H1 (cell line): ENCODE data around the gene HCAR1. TPM values are rescaled to one million over a fixed set of nuclear protein-coding genes. Genes with fewer than 3 reads are reported as not detected.
"Not testable (repeated sequence)": the region's sequence is repeated elsewhere in the genome, so short reads cannot be mapped to it uniquely, and the experiment has no call there.

Source experiments
- CTCF ChIA-PET: fragments of 300-600 bp; sonication (Branson Sonifier 250); formaldehyde crosslinking; loops from one replicate; lab custom pipeline; 2021; ENCODE audit not compliant: partially characterized antibody; lab: Charles Lee
- POLR2A ChIA-PET: fragments of 300-600 bp; sonication (Branson Sonifier 250); formaldehyde crosslinking; loops from one replicate; lab custom pipeline; 2021; ENCODE audit warnings: inconsistent platforms; ENCODE audit not compliant: partially characterized antibody; lab: Charles Lee
- DNase-seq, 2 experiments: peaks; one replicate each; pipeline versions ENCODE4 v3.0.0 to v3.0.0-alpha.2; 2010 to 2022; ENCODE audit warnings: low spot score in 2 of 2, low read depth in 1 of 2, mixed read lengths in 1 of 2
- FAIRE-seq: peaks from 2 replicates; lab custom pipeline; 2011; peaks lifted over from hg19 to GRCh38; lab: Jason Lieb, UNC
- H2AFZ ChIP-seq: 2 replicates; pipeline ENCODE4 v1.8.1; 2012; ENCODE audit warnings: low read length, inconsistent platforms
- H2AK5ac ChIP-seq: 2 replicates; pipeline ENCODE4 v1.6.1; 2013; ENCODE audit warnings: low read depth, low read length
- H2BK120ac ChIP-seq: replicated peaks from 2 replicates; pipeline ENCODE3; 2013; ENCODE audit warnings: low read depth, low read length, inconsistent platforms
- H2BK12ac ChIP-seq: 2 replicates; pipeline ENCODE4 v1.6.1; 2013; ENCODE audit warnings: low read depth, low read length
- H2BK15ac ChIP-seq: 2 replicates; pipeline ENCODE4 v1.6.1; 2013; ENCODE audit warnings: low read length
- H2BK20ac ChIP-seq: 2 replicates; pipeline ENCODE4 v1.6.1; 2013; ENCODE audit warnings: low read length
- H2BK5ac ChIP-seq: 2 replicates; pipeline ENCODE4 v1.6.1; 2013; ENCODE audit warnings: low read depth, low read length
- H3K14ac ChIP-seq: 2 replicates; pipeline ENCODE4 v1.6.1; 2013; ENCODE audit warnings: inconsistent platforms; ENCODE audit not compliant: insufficient read length
- H3K18ac ChIP-seq: 2 replicates; pipeline ENCODE4 v1.6.1; 2013; ENCODE audit warnings: low read length; ENCODE audit errors: extremely low read depth
- H3K23ac ChIP-seq: 2 replicates; pipeline ENCODE4 v1.6.1; 2013; ENCODE audit warnings: inconsistent platforms; ENCODE audit not compliant: insufficient read length
- H3K23me2 ChIP-seq: 2 replicates; pipeline ENCODE4 v1.6.1; 2013; ENCODE audit warnings: low read depth, low read length
- H3K27ac ChIP-seq: 2 replicates; pipeline ENCODE4 v1.6.1; 2011; ENCODE audit warnings: low read depth, low read length, inconsistent platforms
- H3K27me3 ChIP-seq, 4 experiments: replicated peaks in 1 of 4; 1 replicate in 1 of 4; 2 replicates in 3 of 4; pipeline versions ENCODE4 v1.6.1 to v1.8.1; 2011 to 2013; ENCODE audit warnings: low read length in 3 of 4, mild to moderate bottlenecking in 3 of 4, inconsistent platforms in 2 of 4, mixed read lengths in 2 of 4, moderate library complexity in 1 of 4; ENCODE audit not compliant: control insufficient read depth in 3 of 4, insufficient read depth in 3 of 4; ENCODE audit errors: extremely low read depth in 1 of 4
- H3K36me3 ChIP-seq, 4 experiments: 2 replicates each; pipeline versions ENCODE4 v1.6.1 to v1.8.1; 2011 to 2013; ENCODE audit warnings: mild to moderate bottlenecking in 4 of 4, low read length in 3 of 4, moderate library complexity in 2 of 4, control low read depth in 1 of 4, inconsistent platforms in 1 of 4; ENCODE audit not compliant: insufficient read depth in 4 of 4, control insufficient read depth in 2 of 4
- H3K4ac ChIP-seq: replicated peaks from 2 replicates; pipeline ENCODE3; 2013; ENCODE audit warnings: low read length, low read depth, mixed read lengths, inconsistent platforms; ENCODE audit not compliant: insufficient read length
- H3K4me1 ChIP-seq, 4 experiments: replicated peaks in 1 of 4; 1 replicate in 1 of 4; 2 replicates in 3 of 4; pipeline versions ENCODE4 v1.6.1 to v1.8.1; 2011 to 2013; ENCODE audit warnings: low read length in 3 of 4, inconsistent platforms in 2 of 4, mixed read lengths in 1 of 4; ENCODE audit not compliant: insufficient read depth in 4 of 4, control insufficient read depth in 3 of 4
- H3K4me2 ChIP-seq, 2 experiments: 2 replicates each; pipeline versions ENCODE4 v1.6.1 to v1.8.1; 2011 to 2013; ENCODE audit warnings: low read depth in 2 of 2, low read length in 2 of 2, control low read depth in 1 of 2, inconsistent platforms in 1 of 2, mild to moderate bottlenecking in 1 of 2; ENCODE audit not compliant: insufficient read depth in 1 of 2
- H3K4me3 ChIP-seq, 4 experiments: fragments of 200-600, 300-600 bp in 1 of 4; sonication (generic), shearing (Covaris generic), sonication (Bioruptor Twin) in 1 of 4; 2 replicates each; pipeline versions ENCODE4 v1.5.1 to v1.8.1; 2011 to 2016; ENCODE audit warnings: low read length in 4 of 4, low read depth in 3 of 4, control low read depth in 2 of 4, inconsistent platforms in 2 of 4, mild to moderate bottlenecking in 2 of 4, mixed read lengths in 1 of 4, moderate library complexity in 1 of 4; ENCODE audit not compliant: insufficient read depth in 2 of 4; ENCODE audit errors: extremely low read depth in 1 of 4
- H3K56ac ChIP-seq: replicated peaks from 2 replicates; pipeline ENCODE3; 2013; ENCODE audit warnings: low read depth, mild to moderate bottlenecking, mixed read lengths, low read length, inconsistent platforms; ENCODE audit not compliant: insufficient read length
- H3K79me1 ChIP-seq: 2 replicates; pipeline ENCODE4 v1.6.1; 2013; ENCODE audit warnings: low read depth, low read length, control low read depth
- H3K79me2 ChIP-seq, 2 experiments: 2 replicates each; pipeline versions ENCODE4 v1.6.1 to v1.8.1; 2012 to 2013; ENCODE audit warnings: low read length in 2 of 2, mild to moderate bottlenecking in 2 of 2, inconsistent platforms in 1 of 2; ENCODE audit not compliant: insufficient read depth in 2 of 2, control insufficient read depth in 1 of 2
- H3K9ac ChIP-seq, 4 experiments: replicated peaks in 1 of 4; 1 replicate in 1 of 4; 2 replicates in 3 of 4; pipeline versions ENCODE4 v1.6.1 to v1.8.1; 2011 to 2013; ENCODE audit warnings: low read depth in 3 of 4, low read length in 3 of 4, control low read depth in 2 of 4, mild to moderate bottlenecking in 2 of 4, moderate library complexity in 2 of 4, inconsistent platforms in 1 of 4; ENCODE audit errors: extremely low read depth in 1 of 4
- H3K9me3 ChIP-seq, 2 experiments: 2 replicates each; pipeline versions ENCODE4 v1.6.1 to v1.8.1; 2012 to 2013; ENCODE audit warnings: mild to moderate bottlenecking in 2 of 2, moderate library complexity in 2 of 2, control low read depth in 1 of 2, inconsistent platforms in 1 of 2, low read depth in 1 of 2, low read length in 1 of 2, mixed read lengths in 1 of 2; ENCODE audit not compliant: insufficient read depth in 2 of 2
- H4K20me1 ChIP-seq, 2 experiments: replicated peaks in 1 of 2; 2 replicates each; pipeline versions ENCODE3 to v1.8.1; 2011 to 2013; ENCODE audit warnings: inconsistent platforms in 2 of 2, low read length in 2 of 2, mild to moderate bottlenecking in 1 of 2; ENCODE audit not compliant: insufficient read depth in 2 of 2, control insufficient read depth in 1 of 2
- H4K5ac ChIP-seq: 2 replicates; pipeline ENCODE4 v1.6.1; 2013; ENCODE audit warnings: low read length, low read depth, mixed read lengths, inconsistent platforms; ENCODE audit not compliant: insufficient read length
- H4K8ac ChIP-seq: 2 replicates; pipeline ENCODE4 v1.8.0; 2013; ENCODE audit warnings: mild to moderate bottlenecking, moderate library complexity, low read length, inconsistent platforms; ENCODE audit not compliant: insufficient read depth; ENCODE audit errors: extremely low read depth
- H4K91ac ChIP-seq: replicated peaks from 2 replicates; pipeline ENCODE3; 2013; ENCODE audit warnings: low read length, mixed read lengths, inconsistent platforms; ENCODE audit not compliant: insufficient read length
- WGBS, 2 experiments: shearing (Covaris generic) in 1 of 2; methylation state at CpG; one replicate each; pipeline versions ENCODE4 v1.1.6 to v1.1.7; 2013 to 2015; ENCODE audit warnings: low lambda C conversion rate in 2 of 2, mixed read lengths in 2 of 2, inconsistent platforms in 1 of 2, low coverage in 1 of 2, missing lambda C conversion rate in 1 of 2; ENCODE audit not compliant: insufficient replicate concordance in 2 of 2, insufficient coverage in 1 of 2, insufficient read length in 1 of 2; ENCODE audit errors: extremely low coverage in 1 of 2, missing lambda C conversion rate in 1 of 2; 5-methylcytosine and 5-hydroxymethylcytosine counted together
- polyA plus RNA-seq, 7 experiments: library from polyadenylated mRNA; depleted of rRNA in 3 of 7; stranded (reverse) in 5 of 7; unstranded in 2 of 7; fragments of >200 nt in 5 of 7; fragments of 200-250 nt in 2 of 7; gene quantifications; 1 replicate in 5 of 7; 2 replicates in 1 of 7; 4 replicates in 1 of 7; pipeline versions ENCODE4 v1.2.1 to v1.2.3, GENCODE V29; 2011 to 2013; ENCODE audit warnings: missing spikeins in 2 of 7, mixed read lengths in 2 of 7
- total RNA-seq: library from RNA; stranded (reverse); fragmentation: NEBNext Ultra II Directional; extraction: Animal tissue kit (Norgen Biotek cat#: 25700); gene quantifications from 2 replicates; pipeline ENCODE4 v1.2.1, GENCODE V29; 2021

The HCAR1 gene
- total and polyA plus RNA-seq, 2 of the 8 experiments (the other 6 are each of a cell fraction or from before 2014, with no cell fraction given), result 0.02 TPM; not detected in 1

GRCh38 chr12:122703841-122704240 is 26.8 kb downstream of the HCAR1 start:
- H2AFZ ChIP-seq, H3K27me3 ChIP-seq, H3K9ac ChIP-seq, H3K4me2 ChIP-seq, H2AK5ac ChIP-seq, FAIRE-seq, H3K79me2 ChIP-seq, H2BK15ac ChIP-seq, H3K23me2 ChIP-seq, H3K4me3 ChIP-seq, H2BK5ac ChIP-seq, H3K4me1 ChIP-seq, H4K91ac ChIP-seq, H3K79me1 ChIP-seq, H3K9me3 ChIP-seq, DNase-seq, H3K14ac ChIP-seq, CTCF ChIA-PET, H4K8ac ChIP-seq, H4K5ac ChIP-seq, H3K4ac ChIP-seq, H4K20me1 ChIP-seq, H2BK20ac ChIP-seq, H3K27ac ChIP-seq, POLR2A ChIA-PET, H3K23ac ChIP-seq, H3K36me3 ChIP-seq, H2BK120ac ChIP-seq, H3K56ac ChIP-seq, H2BK12ac ChIP-seq, H3K18ac ChIP-seq: not testable (repeated sequence)
- 97% methylated on average over 3 of the region's 3 CpGs; no CpG with 5 or more reads in 1 of the 2 experiments for WGBS, 2 experiments

DNA sequence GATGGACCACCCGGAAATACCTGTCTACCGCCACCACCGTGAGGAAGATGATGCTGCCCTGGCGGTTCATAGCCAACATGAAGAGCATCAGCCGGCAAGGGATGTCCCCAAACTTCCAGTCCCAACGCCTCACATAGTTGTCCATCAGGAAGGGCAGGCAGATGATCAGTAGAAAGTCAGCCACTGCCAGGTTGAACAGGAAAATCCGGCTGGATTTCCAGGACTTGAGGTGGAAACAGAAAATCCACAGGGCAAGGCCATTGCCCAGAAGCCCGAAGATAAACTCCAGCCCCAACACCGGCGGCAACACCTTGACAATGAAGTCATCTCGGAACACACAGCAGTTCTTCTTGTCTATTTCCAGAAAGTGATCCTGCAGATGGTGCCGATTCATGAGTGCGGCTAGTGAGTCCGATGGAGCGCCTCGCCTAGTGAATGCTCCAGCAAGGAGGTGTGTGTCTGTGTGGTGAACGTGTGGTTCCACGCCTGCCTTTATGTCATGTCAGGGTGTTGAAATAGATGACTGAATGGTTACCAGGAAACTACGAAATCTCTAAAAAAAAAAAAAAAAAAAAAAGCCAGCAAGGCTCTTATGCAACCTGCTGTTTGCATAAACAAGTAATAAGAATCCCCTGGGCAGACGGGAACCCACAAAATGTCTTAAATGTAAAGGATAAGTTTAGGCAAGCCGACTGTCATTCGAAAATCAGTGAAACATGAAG is 27.6 kb downstream of the HCAR1 start, which contains the start of gene HCAR2:
TSS of gene HCAR2 (minus strand) at position 468 of the 722 bp plus-strand sequence. CDS start at position 394, 74 bp downstream.
- H3K4me3 ChIP-seq, H3K23ac ChIP-seq, H3K27ac ChIP-seq, H2BK5ac ChIP-seq, FAIRE-seq, H2BK120ac ChIP-seq, POLR2A ChIA-PET, H2AFZ ChIP-seq, H3K9ac ChIP-seq, H3K79me1 ChIP-seq, H4K91ac ChIP-seq, H3K9me3 ChIP-seq, H2BK15ac ChIP-seq, H3K4me2 ChIP-seq, H3K36me3 ChIP-seq, H3K23me2 ChIP-seq, H2BK12ac ChIP-seq, H4K20me1 ChIP-seq, H3K4ac ChIP-seq, H3K18ac ChIP-seq, H4K5ac ChIP-seq, H3K79me2 ChIP-seq, H3K27me3 ChIP-seq, CTCF ChIA-PET, H2BK20ac ChIP-seq, DNase-seq, H3K14ac ChIP-seq, H3K56ac ChIP-seq, H2AK5ac ChIP-seq, H3K4me1 ChIP-seq, H4K8ac ChIP-seq: not testable (repeated sequence)
- 87% methylated on average over 21 of the region's 22 CpGs; no CpG with 5 or more reads in 1 of the 2 experiments for WGBS, 2 experiments
